PC-3 (cell line): ENCODE results near the gene ANKRD27. TPM values are rescaled to one million over a fixed set of nuclear protein-coding genes. Genes with fewer than 3 reads are reported as not detected.

Source experiments
- ATAC-seq: fragments of 200-7000 bp; cut with Tn5 transposase; 2 replicates; pipeline ENCODE4 v1.9.1; 2020; ENCODE audit warnings: mild to moderate bottlenecking, moderate library complexity
- BruUV-seq: library from RNA; stranded (reverse); fragments of 400-500 nt; replicated peaks from 2 replicates; lab custom pipeline; 2021; lab: Mats Ljungman, UMichigan
- CTCF ChIA-PET: fragments of 300-600 bp; sonication (Branson Sonifier 250); formaldehyde crosslinking; loops from one replicate; lab custom pipeline; 2022; ENCODE audit warnings: antibody characterized with exemption; lab: Charles Lee
- POLR2A ChIA-PET: fragments of 300-600 bp; sonication (Branson Sonifier 250); formaldehyde crosslinking; loops from one replicate; lab custom pipeline; 2022; ENCODE audit warnings: antibody characterized with exemption; ENCODE audit not compliant: unreplicated experiment; lab: Charles Lee
- DNase-seq: peaks from one replicate; pipeline ENCODE4 v3.0.0-alpha.2; 2015
- H2AFZ ChIP-seq: fragments of 300-600 bp; sonication (generic); 2 replicates; pipeline ENCODE4 v1.6.0; 2016; ENCODE audit warnings: antibody characterized with exemption, low read length
- H3F3A ChIP-seq: fragments of 300-600 bp; sonication (generic); one replicate; pipeline ENCODE4 v1.6.0; 2017; ENCODE audit warnings: antibody characterized with exemption, low read length, control low read depth, mild to moderate bottlenecking; ENCODE audit not compliant: unreplicated experiment
- H3K27ac ChIP-seq: fragments of 300-600 bp; sonication (generic); 2 replicates; pipeline ENCODE4 v1.5.1; 2016; ENCODE audit warnings: mild to moderate bottlenecking, low read length
- H3K27me3 ChIP-seq: fragments of 300-600 bp; sonication (generic); 2 replicates; pipeline ENCODE4 v1.6.1; 2016; ENCODE audit warnings: low read length, mixed read lengths
- H3K36me3 ChIP-seq: fragments of 300-600 bp; sonication (generic); 2 replicates; pipeline ENCODE4 v1.6.1; 2016; ENCODE audit warnings: low read depth, mixed run types, low read length, mixed read lengths
- H3K4me1 ChIP-seq: fragments of 300-600 bp; sonication (generic); 2 replicates; pipeline ENCODE4 v1.5.1; 2016; ENCODE audit warnings: low read length; ENCODE audit not compliant: insufficient read depth
- H3K4me2 ChIP-seq: fragments of 300-600 bp; sonication (generic); 2 replicates; pipeline ENCODE4 v1.6.0; 2016; ENCODE audit warnings: low read length
- H3K4me3 ChIP-seq: fragments of 300-600 bp; sonication (generic); 2 replicates; pipeline ENCODE4 v1.5.1; 2016; ENCODE audit warnings: mild to moderate bottlenecking, low read length, mixed read lengths
- H3K79me2 ChIP-seq: fragments of 300-600 bp; sonication (generic); 2 replicates; pipeline ENCODE4 v1.6.1; 2017; ENCODE audit warnings: low read length, mixed read lengths
- H3K9ac ChIP-seq: fragments of 300-600 bp; sonication (generic); 2 replicates; pipeline ENCODE4 v1.6.0; 2016; ENCODE audit warnings: mild to moderate bottlenecking, low read length
- H3K9me2 ChIP-seq: fragments of 300-600 bp; sonication (generic); replicated peaks from 2 replicates; pipeline ENCODE4 v1.6.1; 2016; ENCODE audit warnings: mixed run types, low read length, mixed read lengths
- H3K9me3 ChIP-seq: fragments of 300-600 bp; sonication (generic); 2 replicates; pipeline ENCODE4 v1.6.1; 2016; ENCODE audit warnings: low read length, mixed read lengths
- H4K20me1 ChIP-seq: fragments of 300-600 bp; sonication (generic); 2 replicates; pipeline ENCODE4 v1.6.1; 2016; ENCODE audit warnings: low read length, mixed read lengths
- CTCF ChIP-seq: fragments of 300-600 bp; sonication (generic); conservative IDR thresholded peaks from 2 replicates; pipeline ENCODE4 v1.5.1; 2017; ENCODE audit warnings: antibody characterized with exemption, low read depth, mild to moderate bottlenecking, low read length
- EZH2 ChIP-seq: fragments of 300-600 bp; sonication (generic); IDR thresholded peaks from one replicate; pipeline ENCODE4 v1.6.1; 2017; ENCODE audit warnings: antibody characterized with exemption, mild to moderate bottlenecking, low read length; ENCODE audit not compliant: unreplicated experiment
- EZH2phosphoT487 ChIP-seq: fragments of 300-600 bp; sonication (generic); IDR thresholded peaks from 2 replicates; pipeline ENCODE4 v1.6.1; 2018; ENCODE audit warnings: mild to moderate bottlenecking, antibody characterized with exemption, low read length, borderline replicate concordance
- intact Hi-C: fragments of 100-400 bp; cut with micrococcal nuclease; formaldehyde crosslinking; loops from 2 replicates; pipeline ENCODE4 v1.9.0; 2023
- total RNA-seq: library from RNA; depleted of rRNA; stranded (reverse); fragments of >200 nt; gene quantifications from 2 replicates; pipeline ENCODE4 v1.2.3, GENCODE V29; 2014

The ANKRD27 gene
- total RNA-seq, 1 experiment from 2014 or later = 14.3 TPM

DNA sequence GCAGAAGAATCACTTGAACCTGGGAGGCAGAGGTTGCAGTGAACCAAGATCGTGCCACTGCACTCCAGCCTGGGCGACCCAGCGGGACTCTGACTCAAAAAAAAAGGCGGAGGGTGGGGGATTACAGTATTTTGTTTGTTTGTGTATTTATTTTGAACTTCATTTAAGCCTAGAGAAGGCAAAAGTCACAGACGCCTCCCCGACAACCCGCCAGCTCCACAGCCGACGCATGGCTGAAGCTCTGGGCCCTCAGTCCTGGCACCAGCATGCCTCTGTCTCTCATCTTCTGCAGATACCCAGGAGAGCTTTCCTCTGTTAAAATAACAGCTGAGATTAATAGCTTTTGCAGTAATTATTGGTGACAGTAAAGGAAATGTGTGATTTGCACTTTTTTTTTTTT is 111.2 kb downstream of the ANKRD27 start:
- Histone ChIP-seq H3K4me1 (no peaks in the 10 kb centered on the region), H3K9ac (no peak overlapping the region), H3K36me3 (no peaks in the 10 kb centered on the region), H4K20me1 (no peaks in the 10 kb centered on the region), H3K9me3 (no peaks in the 10 kb centered on the region), H2AFZ (no peak overlapping the region), H3K4me2 (no peak overlapping the region), H3K9me2 (no peaks in the 10 kb centered on the region), H3K27ac (no peak overlapping the region), H3K27me3 (no peaks in the 10 kb centered on the region), H3K4me3 (no peak overlapping the region), H3K79me2 (no peaks in the 10 kb centered on the region), H3F3A (no peaks in the 10 kb centered on the region)
- DNase-seq (no peak), ATAC-seq (no peak)
- intact Hi-C loops = loop anchor here (10.0 kb wide), 1 partner anchor 239 kb away; no protein-coding TSS in a partner anchor
- ChIA-PET POLR2A (no interaction called here), CTCF (no interaction called here)
- BruUV-seq = no TSS peak
- TF ChIP-seq EZH2 (no peak), EZH2phosphoT487 (no peak), CTCF (no peak)

DNA sequence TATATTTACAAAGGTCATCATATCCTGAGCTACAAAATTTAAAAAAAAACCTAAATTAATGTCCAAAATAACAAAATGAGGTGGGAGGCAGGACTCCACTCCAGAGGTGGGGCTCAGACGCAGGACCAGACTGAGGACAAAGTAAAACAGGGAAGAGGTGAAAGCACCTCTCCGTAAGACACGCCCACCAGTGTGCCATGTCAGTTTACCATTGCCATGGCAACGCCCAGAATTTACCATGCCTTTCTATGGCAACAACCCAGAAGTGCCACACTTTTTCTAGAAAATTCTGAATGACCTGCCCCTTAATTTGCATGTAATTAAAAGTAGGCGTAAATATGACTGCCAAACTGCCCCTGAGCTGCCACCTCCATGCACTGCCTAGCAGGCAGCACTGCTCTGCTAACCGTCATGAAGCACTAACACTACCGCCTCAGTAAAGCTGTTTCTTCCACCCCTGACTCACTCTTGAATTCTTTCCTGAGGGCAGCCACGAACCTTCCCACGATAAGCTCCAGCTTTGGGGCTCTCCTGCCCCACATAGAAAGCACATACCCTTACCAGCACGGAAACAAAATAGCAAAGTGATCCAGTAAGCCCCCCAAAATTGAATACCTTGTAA is 116.3 kb downstream of the ANKRD27 start:
- Histone ChIP-seq H3K4me3 (no peak overlapping the region), H3K36me3 (no peaks in the 10 kb centered on the region), H3K79me2 (no peaks in the 10 kb centered on the region), H4K20me1 (no peaks in the 10 kb centered on the region), H3K4me1 (no peaks in the 10 kb centered on the region), H3K9ac (no peak overlapping the region), H2AFZ (no peak overlapping the region), H3F3A (no peaks in the 10 kb centered on the region), H3K27ac (no peak overlapping the region), H3K27me3 (no peaks in the 10 kb centered on the region), H3K9me2 (no peaks in the 10 kb centered on the region), H3K9me3 (no peaks in the 10 kb centered on the region), H3K4me2 (no peak overlapping the region)
- TF ChIP-seq CTCF (no peak), EZH2phosphoT487 (no peak), EZH2 (no peak)
- intact Hi-C loops = no loop called here
- BruUV-seq = no TSS peak
- DNase-seq (no peak), ATAC-seq (no peak)
- CTCF ChIA-PET = no interaction called here
- POLR2A ChIA-PET = no interaction called here

DNA sequence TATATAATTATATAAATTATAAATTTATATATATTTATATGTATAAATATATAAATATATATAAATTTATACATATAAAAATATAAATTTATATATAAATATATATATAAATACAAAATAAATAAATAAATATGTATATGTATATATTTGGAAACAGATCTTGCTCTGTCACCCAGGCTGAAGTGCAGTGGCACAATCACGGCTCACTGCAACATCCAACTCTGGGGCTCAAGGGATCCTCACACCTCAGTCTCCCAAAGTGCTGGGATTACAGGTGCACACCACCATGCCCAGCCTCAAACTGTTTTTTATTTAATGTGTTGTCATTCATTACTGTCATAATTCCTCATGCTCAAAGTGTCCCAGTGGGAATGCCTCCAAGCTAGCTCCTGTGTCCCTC is 119.2 kb downstream of the ANKRD27 start:
- POLR2A ChIA-PET = no interaction called here
- no peak for ATAC-seq
- Histone ChIP-seq H4K20me1 (no peaks in the 10 kb centered on the region), H3K9ac (no peak overlapping the region), H3K4me3 (no peak overlapping the region), H3K27me3 (no peaks in the 10 kb centered on the region), H3F3A (no peaks in the 10 kb centered on the region), H2AFZ (no peak overlapping the region), H3K9me3 (no peaks in the 10 kb centered on the region), H3K4me2 (no peak overlapping the region), H3K36me3 (no peaks in the 10 kb centered on the region), H3K79me2 (no peaks in the 10 kb centered on the region), H3K9me2 (no peaks in the 10 kb centered on the region), H3K27ac (no peak overlapping the region), H3K4me1 (no peaks in the 10 kb centered on the region)
- BruUV-seq = no TSS peak
- CTCF ChIA-PET = no interaction called here
- no peak for TF ChIP-seq EZH2phosphoT487
- TF ChIP-seq CTCF = no peak
- no peak for TF ChIP-seq EZH2
- DNase-seq = no peak
- intact Hi-C loops = no loop called here
